Measurements from ENCODE around the gene UPF3A. TPM values are rescaled to one million over a fixed set of nuclear protein-coding genes. Genes with fewer than 3 reads are reported as not detected.
"Not testable (repeated sequence)": the region's sequence is repeated elsewhere in the genome, so short reads cannot be mapped to it uniquely, and the experiment has no call there.

The UPF3A gene
- total RNA-seq, 1 donor from 2014 or later = 14.1 TPM

DNA sequence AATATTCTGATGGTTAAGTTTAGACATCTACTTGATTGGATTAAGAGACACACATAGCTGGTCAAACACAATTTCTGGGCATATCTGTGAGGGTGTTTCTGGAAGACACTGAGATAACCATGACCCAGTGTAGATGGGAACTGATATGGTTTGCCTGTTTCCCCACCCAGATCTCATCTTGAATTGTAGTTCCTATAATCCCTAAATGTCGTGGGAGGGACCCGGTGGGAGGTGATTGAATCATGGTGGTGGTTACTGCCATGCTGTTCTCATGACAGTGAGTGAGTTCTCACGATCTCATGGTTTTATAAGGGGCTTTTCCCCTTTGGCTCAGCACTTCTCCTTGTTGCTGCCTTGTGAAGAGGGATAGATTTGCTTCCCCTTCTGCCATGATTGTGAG, 65.9 kb downstream of the UPF3A start:
- not testable (repeated sequence) for H3K9ac ChIP-seq (ENCODE audit: low read depth in 1 of 3, low read length in 3 of 3); H3K4me3 ChIP-seq (ENCODE audit: low read length in 3 of 3); H3K4me1 ChIP-seq (ENCODE audit: control insufficient read depth in 3 of 3, insufficient read depth in 3 of 3, low read length in 3 of 3); H3K36me3 ChIP-seq (ENCODE audit: control insufficient read depth in 3 of 3, insufficient read depth in 3 of 3, low read length in 3 of 3); H3K9me3 ChIP-seq (ENCODE audit: control insufficient read depth in 3 of 3, low read length in 3 of 3); H3K27ac ChIP-seq (ENCODE audit: low read depth, low read length); H3K27me3 ChIP-seq (ENCODE audit: control insufficient read depth in 3 of 3, insufficient read depth in 3 of 3, low read length in 3 of 3)

DNA sequence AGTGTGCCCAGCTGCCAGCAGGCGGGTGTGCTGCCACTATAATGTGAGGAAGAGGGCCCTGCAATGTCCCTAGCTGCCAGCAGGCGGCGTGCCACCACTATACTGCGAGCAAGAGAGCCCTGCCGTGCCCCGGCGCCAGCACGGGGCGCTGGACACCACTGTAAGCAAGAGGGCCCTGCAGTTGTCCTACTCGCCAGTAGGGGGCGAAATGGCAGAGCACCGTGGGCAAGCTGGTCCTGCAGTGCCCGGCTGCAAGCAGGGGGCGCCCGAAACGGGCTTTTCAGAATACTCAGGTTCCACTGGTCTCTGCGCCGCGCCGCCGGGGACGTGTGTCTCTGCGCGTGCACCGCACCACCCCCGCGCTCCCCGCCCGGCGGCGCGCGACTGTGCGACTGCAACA, 71.4 kb downstream of the UPF3A start:
- H3K9me3 ChIP-seq (ENCODE audit: control insufficient read depth in 3 of 3, low read length in 3 of 3); H3K4me1 ChIP-seq (ENCODE audit: control insufficient read depth in 3 of 3, insufficient read depth in 3 of 3, low read length in 3 of 3); H3K27ac ChIP-seq (ENCODE audit: low read depth, low read length); H3K4me3 ChIP-seq (ENCODE audit: low read length in 3 of 3); H3K9ac ChIP-seq (ENCODE audit: low read depth in 1 of 3, low read length in 3 of 3); H3K36me3 ChIP-seq (ENCODE audit: control insufficient read depth in 3 of 3, insufficient read depth in 3 of 3, low read length in 3 of 3); H3K27me3 ChIP-seq (ENCODE audit: control insufficient read depth in 3 of 3, insufficient read depth in 3 of 3, low read length in 3 of 3): not testable (repeated sequence)

DNA sequence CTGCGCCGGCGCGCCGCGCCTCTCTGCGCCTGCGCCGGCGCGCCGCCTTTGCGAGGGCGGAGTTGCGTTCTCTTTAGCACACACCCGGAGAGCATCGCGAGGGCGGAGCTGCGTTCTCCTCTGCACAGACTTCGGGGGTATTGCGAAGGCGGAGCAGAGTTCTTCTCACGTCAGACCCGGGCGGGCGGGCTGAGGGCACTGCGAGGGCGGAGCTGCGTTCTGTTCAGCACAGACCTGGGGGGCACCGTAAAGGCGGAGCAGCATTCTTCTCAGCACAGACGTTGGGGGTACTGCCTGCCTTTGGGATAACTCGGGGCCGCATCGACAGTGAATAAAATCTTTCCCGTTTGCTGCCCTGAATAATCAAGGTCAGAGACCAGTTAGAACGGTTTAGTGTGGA, 72.0 kb downstream of the UPF3A start:
- H3K9me3 ChIP-seq (ENCODE audit: control insufficient read depth in 3 of 3, low read length in 3 of 3); H3K27me3 ChIP-seq (ENCODE audit: control insufficient read depth in 3 of 3, insufficient read depth in 3 of 3, low read length in 3 of 3); H3K9ac ChIP-seq (ENCODE audit: low read depth in 1 of 3, low read length in 3 of 3); H3K4me1 ChIP-seq (ENCODE audit: control insufficient read depth in 3 of 3, insufficient read depth in 3 of 3, low read length in 3 of 3); H3K27ac ChIP-seq (ENCODE audit: low read depth, low read length); H3K36me3 ChIP-seq (ENCODE audit: control insufficient read depth in 3 of 3, insufficient read depth in 3 of 3, low read length in 3 of 3); H3K4me3 ChIP-seq (ENCODE audit: low read length in 3 of 3): not testable (repeated sequence)

Small RNAs within 50 kb of the gene (small RNA-seq; reads per million reads assigned to genes)
- not detected for gene MIR4502
- not detected for gene MIR548AR

Other genes starting within 250 kb of the UPF3A start
- 14.1 TPM for gene RASA3, start 149.0 kb upstream of the UPF3A start, total RNA-seq
- gene CFAP97D2, start 102.3 kb upstream of the UPF3A start, total RNA-seq = not detected
- gene CDC16, start 46.7 kb upstream of the UPF3A start, total RNA-seq = 64.2 TPM
- 5.2 TPM for gene CHAMP1, start 32.9 kb downstream of the UPF3A start, total RNA-seq